Uterus (tissue), 2 donors: ENCODE results near the gene PTPRJ.

ENCODE experiments used
- POLR2A ChIP-seq, 2 donors: fragments of 450-650 bp; IDR thresholded peaks; one replicate each; pipeline ENCODE4 v1.6.1; 2016; ENCODE audit warnings: antibody characterized with exemption in 2 of 2, mild to moderate bottlenecking in 1 of 2, moderate library complexity in 1 of 2
- TF ChIP-seq, protein P1 (sequence below), 4 experiments: fragments of 200-600 bp in 2 of 4; fragments of 450-650 bp in 2 of 4; sonication (generic) in 2 of 4; IDR thresholded peaks; one replicate each; pipeline ENCODE4 v1.5.1; 2016 to 2019; ENCODE audit warnings: antibody characterized with exemption in 4 of 4, mild to moderate bottlenecking in 2 of 4, moderate library complexity in 1 of 4

DNA sequence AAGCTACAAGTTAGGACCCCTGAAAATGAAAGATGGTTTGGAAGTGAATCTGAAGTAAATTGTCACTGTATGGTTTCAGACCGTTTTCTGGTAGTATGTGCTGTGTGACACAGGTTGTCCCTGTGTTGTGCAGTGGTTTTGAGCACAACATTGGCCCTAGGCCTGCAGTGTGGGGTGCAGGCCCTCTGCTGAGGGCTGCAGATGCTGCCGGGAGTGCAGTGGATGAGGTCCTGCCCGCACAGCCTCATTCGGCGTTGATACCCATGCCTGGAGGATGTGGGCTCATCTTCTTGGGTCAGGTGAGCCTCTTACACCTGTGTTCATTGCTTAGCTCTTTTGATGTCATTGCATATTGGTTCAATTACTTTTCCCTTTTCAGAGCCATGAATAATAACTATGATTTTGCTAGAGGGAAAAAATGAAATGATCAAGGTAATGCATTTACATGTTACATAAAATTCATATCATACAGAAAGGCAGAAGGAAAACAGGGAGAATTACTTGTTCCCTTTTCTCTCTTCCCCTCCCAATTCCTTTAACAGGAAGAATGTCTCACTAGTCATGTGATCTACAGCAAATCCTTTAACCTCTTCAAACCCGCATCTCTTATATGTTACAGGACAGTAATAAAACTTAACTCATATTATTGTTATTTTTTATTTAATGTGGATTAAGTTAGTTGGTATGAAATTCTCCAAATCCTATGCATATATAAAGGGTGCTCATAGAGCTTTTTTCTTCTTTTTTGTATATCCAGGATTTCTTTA, 48.7 kb downstream of the PTPRJ start:
- TF ChIP-seq, protein P1, sequence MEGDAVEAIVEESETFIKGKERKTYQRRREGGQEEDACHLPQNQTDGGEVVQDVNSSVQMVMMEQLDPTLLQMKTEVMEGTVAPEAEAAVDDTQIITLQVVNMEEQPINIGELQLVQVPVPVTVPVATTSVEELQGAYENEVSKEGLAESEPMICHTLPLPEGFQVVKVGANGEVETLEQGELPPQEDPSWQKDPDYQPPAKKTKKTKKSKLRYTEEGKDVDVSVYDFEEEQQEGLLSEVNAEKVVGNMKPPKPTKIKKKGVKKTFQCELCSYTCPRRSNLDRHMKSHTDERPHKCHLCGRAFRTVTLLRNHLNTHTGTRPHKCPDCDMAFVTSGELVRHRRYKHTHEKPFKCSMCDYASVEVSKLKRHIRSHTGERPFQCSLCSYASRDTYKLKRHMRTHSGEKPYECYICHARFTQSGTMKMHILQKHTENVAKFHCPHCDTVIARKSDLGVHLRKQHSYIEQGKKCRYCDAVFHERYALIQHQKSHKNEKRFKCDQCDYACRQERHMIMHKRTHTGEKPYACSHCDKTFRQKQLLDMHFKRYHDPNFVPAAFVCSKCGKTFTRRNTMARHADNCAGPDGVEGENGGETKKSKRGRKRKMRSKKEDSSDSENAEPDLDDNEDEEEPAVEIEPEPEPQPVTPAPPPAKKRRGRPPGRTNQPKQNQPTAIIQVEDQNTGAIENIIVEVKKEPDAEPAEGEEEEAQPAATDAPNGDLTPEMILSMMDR (IDR thresholded peaks at IDR 0.05): no peak
- no peak for TF ChIP-seq POLR2A (IDR thresholded peaks at IDR 0.05)
